GM19035 (cell line): ENCODE results near the gene BMP6.

Experiments
- ATAC-seq: cut with Tn5 transposase; IDR thresholded peaks from one replicate; pipeline ENCODE4 v1.9.1; 2021; ENCODE audit not compliant: unreplicated experiment

The BMP6 gene

GRCh38 chr6:7747016-7747415, 21.1 kb downstream of the BMP6 start:
- ATAC-seq = no peak

- ATAC-seq = no peak
Observed at GRCh38 chr6:7747433-7747832, 21.5 kb downstream of the BMP6 start.

GRCh38 chr6:7747901-7748504, 22.1 kb downstream of the BMP6 start:
- ATAC-seq = no peak

DNA sequence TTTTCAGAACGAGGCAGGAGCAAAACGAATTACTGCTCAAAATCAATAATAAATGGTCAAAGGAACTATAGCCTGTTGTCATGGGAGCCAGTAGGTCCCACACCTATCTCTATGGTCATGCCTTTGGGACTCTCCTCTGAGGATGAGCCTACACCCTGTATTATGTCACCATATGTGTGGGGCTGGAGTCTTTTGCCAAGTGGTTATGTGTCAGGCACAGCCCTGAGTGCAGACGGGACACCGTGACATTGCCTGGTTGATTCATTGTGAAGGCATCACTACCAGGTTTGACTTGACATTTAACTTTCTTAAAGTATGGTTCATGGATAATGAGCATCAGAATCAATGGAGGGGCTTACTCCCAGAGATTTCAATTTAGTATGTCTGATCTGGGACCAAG, 23.6 kb downstream of the BMP6 start:
- no peak for ATAC-seq

GRCh38 chr6:7750197-7750596, 24.3 kb downstream of the BMP6 start:
- no peak for ATAC-seq

DNA sequence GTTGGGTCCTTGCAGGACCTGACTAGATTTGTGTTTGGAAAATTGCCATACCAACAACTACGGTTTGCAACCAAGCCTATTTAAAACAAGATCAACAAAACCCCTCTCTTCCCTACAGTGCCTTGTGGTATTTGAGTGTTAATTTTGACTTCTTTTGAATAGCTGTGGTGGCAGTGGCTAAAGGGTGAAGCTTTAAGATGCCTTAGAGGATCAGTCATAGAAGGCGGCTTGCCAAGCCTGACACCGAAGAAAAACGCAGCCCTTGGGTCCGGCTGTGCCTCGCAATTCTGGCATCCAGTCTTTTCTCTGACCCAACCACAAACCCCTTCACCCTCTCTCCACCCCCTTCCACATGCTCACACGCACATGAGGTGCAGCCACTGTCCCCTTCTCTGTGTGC, 32.6 kb downstream of the BMP6 start:
- no peak for ATAC-seq

DNA sequence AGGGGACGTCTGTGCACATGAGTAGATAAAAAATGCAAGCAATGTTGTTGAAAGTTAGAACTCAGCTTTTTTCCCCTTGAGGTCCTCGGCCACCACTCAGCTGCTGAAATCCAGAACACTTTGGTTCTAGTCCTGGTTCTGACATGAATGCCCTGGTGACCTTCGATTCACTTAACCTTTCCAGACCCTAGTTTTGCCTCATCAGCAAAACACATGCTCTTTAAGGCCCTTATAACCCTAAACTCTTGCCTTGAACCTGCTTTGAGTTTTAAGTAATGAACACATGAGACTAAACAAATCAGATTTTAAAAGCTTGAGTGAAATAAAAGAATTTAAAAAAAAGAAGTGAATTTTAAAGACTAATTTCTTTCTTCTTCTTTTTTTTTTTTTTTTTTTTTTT, 33.4 kb downstream of the BMP6 start:
- no peak for ATAC-seq

DNA sequence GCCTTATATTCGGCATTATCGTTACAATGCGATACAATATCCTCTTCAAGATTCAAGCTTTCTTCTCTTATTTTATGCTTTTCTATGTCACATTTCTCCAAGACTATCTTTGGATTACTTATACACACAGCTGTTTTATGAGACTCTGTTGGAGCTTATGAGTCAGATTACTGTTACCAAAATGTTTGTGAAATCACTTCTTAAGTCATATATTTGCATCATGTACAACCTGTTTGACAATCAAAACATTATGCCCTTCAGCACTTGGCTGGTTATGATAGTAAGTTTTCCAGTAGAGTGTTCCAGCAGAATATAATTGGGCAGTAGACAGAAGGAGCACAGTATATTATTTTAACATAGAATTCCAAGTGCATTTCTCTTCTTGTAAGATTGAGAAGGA, 35.2 kb downstream of the BMP6 start:
- no peak for ATAC-seq

- ATAC-seq = no peak
Observed at GRCh38 chr6:7762760-7763159, 36.9 kb downstream of the BMP6 start.

DNA sequence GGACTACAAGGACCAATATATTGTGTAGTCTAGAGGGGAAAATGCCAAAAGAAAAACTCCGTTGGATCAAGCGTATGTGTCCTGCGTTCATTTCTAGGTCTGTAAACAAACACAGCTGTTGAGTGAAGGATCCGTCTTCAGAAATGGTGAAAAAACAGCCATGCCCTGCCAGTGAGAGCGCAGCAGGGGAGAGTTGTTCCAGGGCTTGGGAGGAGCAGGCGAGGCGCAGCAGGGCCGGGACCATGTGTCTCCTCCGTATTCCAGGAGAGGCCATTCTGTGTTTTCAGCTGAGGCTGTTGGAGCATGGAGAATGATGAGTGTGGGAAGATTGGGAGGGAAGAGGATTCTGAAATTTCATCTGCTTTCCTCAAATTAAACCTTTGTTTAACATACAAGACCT, 38.0 kb downstream of the BMP6 start:
- ATAC-seq = no peak

DNA sequence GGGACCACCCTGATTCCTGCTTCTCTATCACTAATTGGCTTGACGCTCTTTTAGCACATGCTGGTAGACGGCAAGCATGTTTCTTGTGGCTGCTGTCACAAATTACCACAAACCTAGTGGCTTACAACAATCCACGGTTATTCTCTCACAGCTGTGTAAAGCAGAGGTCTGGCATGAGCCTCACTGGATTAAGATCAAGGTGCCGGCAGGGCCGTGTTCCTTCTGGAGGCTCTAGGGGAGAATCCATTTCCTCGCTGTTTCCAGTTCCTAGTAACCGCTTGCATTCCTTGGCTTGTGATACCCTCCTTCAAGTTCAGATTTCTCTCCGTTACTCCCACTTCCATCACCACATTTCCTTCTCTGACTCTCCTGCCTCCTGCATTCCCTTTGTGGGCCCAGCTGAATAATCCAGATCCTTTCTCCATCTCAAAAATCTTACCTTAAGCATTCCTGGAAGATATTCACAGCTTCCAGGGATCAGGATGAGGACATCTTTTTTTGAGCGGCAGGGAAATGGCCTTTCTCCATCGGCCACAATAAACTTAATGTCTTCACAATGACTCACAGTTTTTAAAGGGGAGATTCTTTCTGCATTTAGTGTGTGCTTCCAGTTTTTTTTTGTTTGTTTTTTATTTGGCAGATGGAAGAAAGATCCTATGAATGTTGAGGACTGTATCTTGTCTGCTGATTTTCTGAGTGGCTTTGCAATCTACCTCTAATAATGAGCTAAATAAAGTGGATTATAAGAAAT, 39.9 kb downstream of the BMP6 start:
- ATAC-seq = no peak

DNA sequence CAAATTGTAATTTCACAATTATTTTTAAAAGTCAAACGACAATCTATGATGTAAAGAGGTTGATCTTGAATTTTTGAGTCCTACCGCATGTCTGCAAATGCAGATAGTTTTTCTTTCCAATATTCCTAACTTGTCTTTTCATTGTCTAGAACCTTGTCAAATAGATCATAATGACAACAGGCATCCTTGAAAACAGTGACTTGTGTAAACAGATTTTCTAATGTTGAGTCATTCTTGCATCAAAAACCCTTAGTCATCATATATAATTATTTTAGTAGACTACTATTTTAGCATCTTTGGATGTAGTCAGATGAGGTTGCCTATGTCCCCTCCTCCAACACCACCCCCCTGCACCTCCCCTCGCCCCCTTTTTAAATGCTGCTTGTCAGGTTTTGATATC, 43.8 kb downstream of the BMP6 start:
- no peak for ATAC-seq

DNA sequence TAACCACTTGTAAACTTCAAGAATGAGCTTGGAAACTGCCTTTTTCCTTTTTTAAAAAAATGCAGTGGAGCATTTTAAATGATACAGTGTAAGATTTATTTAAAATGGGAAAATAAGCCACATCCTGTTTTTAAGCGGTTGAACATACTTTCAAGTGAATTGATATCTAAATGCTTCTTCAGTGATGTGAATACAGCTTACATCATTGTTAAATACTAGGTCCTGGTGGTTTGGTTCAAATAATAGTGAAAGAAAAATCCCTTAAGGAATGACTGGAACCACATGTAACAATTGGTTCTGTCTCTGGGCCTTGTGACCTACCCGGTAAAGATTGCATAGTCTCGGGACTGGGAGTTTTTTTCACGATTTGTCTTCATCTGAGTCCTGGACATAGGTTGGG, 44.2 kb downstream of the BMP6 start:
- ATAC-seq = no peak

DNA sequence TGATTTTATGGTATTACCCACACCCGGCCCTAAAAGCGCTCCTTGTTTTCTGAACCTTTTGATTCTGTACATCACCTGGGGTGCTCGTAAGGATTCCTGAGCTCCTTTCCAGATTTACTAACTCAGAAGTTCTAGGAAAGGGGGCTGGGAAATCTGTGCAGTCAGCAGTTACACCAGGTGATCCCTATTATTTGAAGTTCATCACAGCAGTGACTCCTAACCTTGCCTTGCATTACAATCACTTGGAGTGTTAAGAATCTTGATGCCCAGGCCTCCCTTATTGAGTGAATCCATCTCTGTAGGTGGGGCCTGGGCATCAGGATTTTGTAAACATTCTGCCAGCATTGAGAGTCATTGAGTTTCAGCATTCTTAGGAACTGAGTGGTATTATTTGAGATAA, 44.7 kb downstream of the BMP6 start:
- ATAC-seq = no peak

- no peak for ATAC-seq
Observed at GRCh38 chr6:7773322-7773721, 47.4 kb downstream of the BMP6 start.

DNA sequence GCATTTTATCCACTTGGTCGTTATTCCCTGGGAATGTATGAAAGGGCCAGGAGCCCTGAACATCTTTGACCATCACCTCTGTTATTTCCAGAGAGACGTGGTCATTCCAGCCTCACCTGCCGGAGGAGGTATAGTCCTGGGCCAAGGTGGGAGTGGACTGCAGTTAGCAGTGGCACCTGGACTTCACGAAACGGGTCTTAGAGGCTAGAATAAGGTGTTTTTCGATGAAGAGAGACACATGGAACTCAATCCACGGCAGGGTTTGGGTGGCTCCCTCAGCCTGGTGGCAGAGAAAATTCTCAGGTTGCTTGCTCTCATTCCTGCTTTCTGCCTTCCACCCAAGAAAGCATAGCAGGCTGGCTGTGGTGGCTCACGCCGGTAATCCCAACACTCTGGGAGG, 48.0 kb downstream of the BMP6 start:
- ATAC-seq = no peak

- no peak for ATAC-seq
Observed at GRCh38 chr6:7776509-7776908, 50.6 kb downstream of the BMP6 start.

DNA sequence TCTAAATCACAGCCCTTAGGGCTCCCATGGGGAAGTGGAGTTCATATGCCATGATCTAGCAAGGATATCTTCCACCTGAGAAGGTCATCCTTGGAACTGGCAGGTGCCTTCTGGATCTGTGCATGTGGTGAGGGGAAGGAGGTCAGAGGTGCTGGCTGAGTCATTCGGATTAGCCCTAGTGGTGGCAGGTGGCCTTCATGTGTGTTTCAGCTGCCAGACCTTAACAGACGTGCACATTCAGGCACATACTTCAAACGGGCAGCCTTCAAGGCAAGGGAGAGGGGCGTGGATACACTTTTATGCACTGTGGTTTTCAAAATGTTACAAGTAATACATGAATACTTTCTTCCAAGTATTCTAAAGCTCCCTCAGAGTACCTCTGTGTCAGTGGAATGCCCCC, 51.2 kb downstream of the BMP6 start:
- no peak for ATAC-seq

- no peak for ATAC-seq
Observed at GRCh38 chr6:7781240-7781639, 55.3 kb downstream of the BMP6 start.

DNA sequence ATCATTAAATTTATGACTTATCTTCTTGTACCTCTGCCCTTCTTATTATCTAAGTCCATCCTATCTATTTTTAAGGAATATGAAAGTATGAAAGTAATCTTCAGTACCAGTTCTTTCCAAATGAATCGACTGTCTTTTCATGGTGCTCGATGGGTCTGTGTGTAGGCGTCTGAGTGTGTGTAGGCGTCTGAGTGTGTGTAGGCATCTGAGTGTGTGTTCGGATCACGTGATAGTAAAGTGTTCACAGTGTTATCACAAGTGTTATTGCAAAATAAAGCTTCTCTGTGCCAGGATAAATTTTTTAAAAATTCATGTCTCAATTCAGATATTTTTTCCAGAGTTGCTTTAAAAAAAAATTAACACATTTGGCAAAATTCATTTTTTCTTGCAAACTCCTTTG, 58.3 kb downstream of the BMP6 start:
- no peak for ATAC-seq

DNA sequence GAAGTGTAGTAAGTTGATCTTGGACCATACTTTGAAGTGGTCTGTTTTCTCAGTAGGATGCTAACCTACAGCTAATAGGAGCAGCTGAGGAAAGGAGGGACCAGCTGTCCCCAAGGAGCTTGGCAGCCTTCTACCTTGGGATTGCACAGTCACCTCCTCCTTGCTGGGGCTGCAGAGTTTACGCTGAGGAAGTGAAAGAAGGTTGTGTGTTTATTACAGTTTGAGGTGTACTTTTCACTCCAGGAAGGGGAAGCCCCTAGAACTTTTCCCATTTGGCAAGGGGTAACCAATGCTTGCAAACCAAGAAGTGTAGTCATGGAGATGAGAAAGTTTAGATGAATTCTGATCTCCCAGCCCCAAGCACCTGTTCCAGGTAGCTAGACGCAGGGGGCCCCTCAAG, 58.8 kb downstream of the BMP6 start:
- no peak for ATAC-seq

DNA sequence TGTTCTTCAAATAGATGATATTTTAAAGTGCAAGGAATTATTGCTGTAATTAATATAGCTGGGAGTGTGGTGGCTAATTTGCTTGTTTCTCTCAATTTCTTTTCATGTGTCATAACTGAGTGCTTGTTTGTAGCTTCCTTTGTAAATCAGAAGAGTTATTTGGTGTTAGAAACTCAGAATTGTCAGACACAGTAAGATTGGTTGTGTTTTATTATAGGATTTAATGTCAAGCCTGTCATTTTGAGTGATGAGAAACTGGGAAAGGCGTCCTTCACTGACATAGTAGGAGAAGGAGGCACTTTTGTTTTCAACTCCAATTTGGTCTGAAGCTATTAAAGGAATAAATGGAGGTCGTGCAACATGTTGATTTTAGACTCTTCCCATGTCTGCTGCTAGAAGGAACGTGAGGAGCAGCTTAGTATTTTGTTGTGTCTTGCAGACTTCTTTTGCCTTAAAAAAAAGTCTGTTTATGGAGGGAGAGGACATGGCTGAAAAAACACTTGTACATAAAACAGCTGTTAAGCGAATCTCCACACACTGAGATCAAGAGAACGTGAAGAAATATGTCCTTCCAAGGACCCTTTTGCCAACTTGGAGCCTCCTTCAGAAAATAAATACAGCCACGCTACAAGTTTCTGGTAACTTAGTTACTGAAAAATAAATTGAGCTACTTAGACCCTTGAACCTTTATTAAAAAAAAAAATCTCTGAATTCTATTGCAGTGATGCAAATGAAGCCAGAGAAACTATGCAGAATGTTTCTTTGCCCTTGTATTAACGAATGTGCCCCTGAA, 59.5 kb downstream of the BMP6 start:
- ATAC-seq = no peak
